ENCODE data around the gene RAMP3.

- no peak for TF ChIP-seq POLR2A (IDR thresholded peaks at IDR 0.05)
- TF ChIP-seq EP300 (IDR thresholded peaks at IDR 0.05) = no peak
These were observed 72.5 kb downstream of the RAMP3 start for GRCh38 chr7:45230083-45230482.
